ENCODE data around the gene KCNAB2.

KCNAB2 gene

DNA sequence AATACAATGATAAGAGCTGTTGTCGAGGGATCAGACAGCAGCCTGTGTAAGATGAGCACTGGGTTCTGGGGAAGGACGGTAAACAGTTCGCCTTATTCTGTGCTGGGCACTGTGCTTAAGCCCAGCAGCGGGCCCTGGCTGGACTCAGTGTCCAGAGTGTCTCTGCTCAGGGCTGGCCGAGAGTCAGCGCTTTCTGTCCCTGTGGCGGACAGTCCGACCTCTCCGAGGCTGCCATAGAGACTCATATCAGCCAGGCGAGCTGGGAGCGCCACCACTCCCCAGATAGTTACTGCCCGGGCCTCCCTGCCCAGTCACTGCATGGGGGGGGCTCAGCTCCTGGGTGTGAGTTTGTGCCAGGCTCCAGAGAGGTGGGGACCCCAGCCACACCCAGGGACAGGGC lies 38.8 kb upstream of the KCNAB2 start:
- TF ChIP-seq EZH2 (IDR thresholded peaks at IDR 0.05; ENCODE audit: borderline replicate concordance, low read length) = no peak
- TF ChIP-seq, protein P1, sequence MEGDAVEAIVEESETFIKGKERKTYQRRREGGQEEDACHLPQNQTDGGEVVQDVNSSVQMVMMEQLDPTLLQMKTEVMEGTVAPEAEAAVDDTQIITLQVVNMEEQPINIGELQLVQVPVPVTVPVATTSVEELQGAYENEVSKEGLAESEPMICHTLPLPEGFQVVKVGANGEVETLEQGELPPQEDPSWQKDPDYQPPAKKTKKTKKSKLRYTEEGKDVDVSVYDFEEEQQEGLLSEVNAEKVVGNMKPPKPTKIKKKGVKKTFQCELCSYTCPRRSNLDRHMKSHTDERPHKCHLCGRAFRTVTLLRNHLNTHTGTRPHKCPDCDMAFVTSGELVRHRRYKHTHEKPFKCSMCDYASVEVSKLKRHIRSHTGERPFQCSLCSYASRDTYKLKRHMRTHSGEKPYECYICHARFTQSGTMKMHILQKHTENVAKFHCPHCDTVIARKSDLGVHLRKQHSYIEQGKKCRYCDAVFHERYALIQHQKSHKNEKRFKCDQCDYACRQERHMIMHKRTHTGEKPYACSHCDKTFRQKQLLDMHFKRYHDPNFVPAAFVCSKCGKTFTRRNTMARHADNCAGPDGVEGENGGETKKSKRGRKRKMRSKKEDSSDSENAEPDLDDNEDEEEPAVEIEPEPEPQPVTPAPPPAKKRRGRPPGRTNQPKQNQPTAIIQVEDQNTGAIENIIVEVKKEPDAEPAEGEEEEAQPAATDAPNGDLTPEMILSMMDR (IDR thresholded peaks at IDR 0.05; ENCODE audit: low read length) = no peak
- H3K4me2 ChIP-seq (ENCODE audit: low read length) = no peak overlapping the region
- H3K79me2 ChIP-seq (ENCODE audit: insufficient read depth, low read length) = no peaks in the 10 kb centered on the region
- H2AFZ ChIP-seq (ENCODE audit: low read length) = no peak overlapping the region
- no peaks in the 10 kb centered on the region for H3K9me2 ChIP-seq (ENCODE audit: low read depth, low read length)
- H3K27ac ChIP-seq (ENCODE audit: low read depth, low read length, poor library complexity, severe bottlenecking) = no peak overlapping the region
- peaks cover 4% of the 10 kb centered on the region for H3K4me1 ChIP-seq (ENCODE audit: insufficient read depth, low read length, severe bottlenecking)
- H3K36me3 ChIP-seq (ENCODE audit: insufficient read depth, low read length) = 0 out of 2 replicates have a peak, but pooled peaks cover 5% of the 10 kb centered on the region
- no peaks in the 10 kb centered on the region for H4K20me1 ChIP-seq (ENCODE audit: insufficient read depth, low read length)
- H3K9ac ChIP-seq (ENCODE audit: low read length) = no peak overlapping the region
- no peak overlapping the region for H3K4me3 ChIP-seq (ENCODE audit: low read depth, low read length, poor library complexity, severe bottlenecking)
- no peaks in the 10 kb centered on the region for H3K9me3 ChIP-seq (ENCODE audit: low read length)
- H3F3A ChIP-seq (ENCODE audit: insufficient read depth, low read length) = no peaks in the 10 kb centered on the region
- H3K27me3 ChIP-seq (ENCODE audit: insufficient read depth, low read length) = no peaks in the 10 kb centered on the region

DNA sequence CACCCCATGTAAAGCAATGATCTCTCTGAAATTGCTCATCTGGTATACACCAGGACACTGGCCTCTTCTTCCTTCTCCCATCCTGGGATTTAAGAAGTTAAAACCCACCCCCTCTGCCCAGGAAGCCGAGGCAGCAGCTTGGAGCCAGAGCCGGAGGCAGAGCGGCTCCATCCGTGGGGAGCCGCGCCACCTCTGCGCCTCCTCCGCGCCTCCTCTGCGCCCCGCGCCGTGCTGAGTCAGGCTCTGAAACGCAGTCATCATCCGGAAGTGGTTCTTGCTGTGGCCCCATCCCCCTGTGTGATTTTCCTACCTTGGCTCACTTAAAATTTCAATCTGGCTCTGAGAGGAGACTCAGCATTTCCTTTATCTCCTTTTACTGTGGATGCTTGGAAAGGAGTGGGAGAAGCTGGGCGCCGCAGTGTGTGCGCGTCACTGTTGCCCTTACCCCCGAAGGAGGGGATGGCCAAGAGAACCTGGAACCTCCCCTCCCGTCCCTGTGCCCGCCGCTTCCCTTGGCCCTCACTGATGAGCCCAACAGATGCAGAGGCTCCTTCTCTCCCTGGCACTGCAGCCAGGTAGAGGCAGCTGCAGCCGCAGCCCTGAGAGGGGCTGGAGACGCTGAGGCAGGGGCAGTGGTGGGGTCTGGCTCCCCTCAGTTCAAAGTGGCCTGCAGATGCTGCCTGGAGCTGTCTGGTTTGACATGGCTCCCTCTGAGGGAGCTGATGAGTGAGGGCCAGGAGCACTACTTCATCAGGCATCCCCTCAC lies 38.2 kb upstream of the KCNAB2 start:
- Histone ChIP-seq H3F3A (ENCODE audit: insufficient read depth, low read length) (no peaks in the 10 kb centered on the region), H3K79me2 (ENCODE audit: insufficient read depth, low read length) (no peaks in the 10 kb centered on the region), H3K4me3 (ENCODE audit: low read depth, low read length, poor library complexity, severe bottlenecking) (no peak overlapping the region), H3K9me2 (ENCODE audit: low read depth, low read length) (no peaks in the 10 kb centered on the region), H3K4me2 (ENCODE audit: low read length) (no peak overlapping the region), H3K36me3 (ENCODE audit: insufficient read depth, low read length) (0 out of 2 replicates have a peak, but pooled peaks cover 5% of the 10 kb centered on the region), H3K27ac (ENCODE audit: low read depth, low read length, poor library complexity, severe bottlenecking) (no peak overlapping the region), H3K9ac (ENCODE audit: low read length) (no peak overlapping the region), H2AFZ (ENCODE audit: low read length) (no peak overlapping the region), H4K20me1 (ENCODE audit: insufficient read depth, low read length) (no peaks in the 10 kb centered on the region), H3K9me3 (ENCODE audit: low read length) (no peaks in the 10 kb centered on the region), H3K4me1 (ENCODE audit: insufficient read depth, low read length, severe bottlenecking) (no peaks in the 10 kb centered on the region), H3K27me3 (ENCODE audit: insufficient read depth, low read length) (no peaks in the 10 kb centered on the region)
- TF ChIP-seq, protein P1 (IDR thresholded peaks at IDR 0.05; ENCODE audit: low read length) = no peak
- TF ChIP-seq EZH2 (IDR thresholded peaks at IDR 0.05; ENCODE audit: borderline replicate concordance, low read length) = no peak

DNA sequence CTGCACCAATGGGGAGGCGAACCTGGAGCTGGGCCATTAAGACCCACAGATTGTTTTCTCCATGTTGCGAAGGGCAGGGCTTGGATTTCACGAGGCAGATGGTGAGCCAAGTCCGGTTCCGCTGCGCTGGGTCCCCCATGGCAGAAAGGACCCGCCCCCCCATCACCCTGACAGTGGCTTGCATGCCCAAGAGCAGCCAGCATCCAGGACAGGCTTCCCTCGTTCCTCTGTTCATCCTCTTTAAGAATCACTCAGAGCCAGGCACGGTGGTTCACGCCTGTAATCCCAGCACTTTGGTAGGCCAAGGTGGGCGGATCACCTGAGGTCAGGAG lies 37.6 kb upstream of the KCNAB2 start:
- no peak overlapping the region for H3K4me2 ChIP-seq (ENCODE audit: low read length)
- TF ChIP-seq, protein P1 (IDR thresholded peaks at IDR 0.05; ENCODE audit: low read length) = no peak
- TF ChIP-seq EZH2 (IDR thresholded peaks at IDR 0.05; ENCODE audit: borderline replicate concordance, low read length) = no peak
- H3K27ac ChIP-seq (ENCODE audit: low read depth, low read length, poor library complexity, severe bottlenecking) = no peak overlapping the region
- no peak overlapping the region for H3K9ac ChIP-seq (ENCODE audit: low read length)
- H3K4me3 ChIP-seq (ENCODE audit: low read depth, low read length, poor library complexity, severe bottlenecking) = no peak overlapping the region
- no peaks in the 10 kb centered on the region for H4K20me1 ChIP-seq (ENCODE audit: insufficient read depth, low read length)
- H3K79me2 ChIP-seq (ENCODE audit: insufficient read depth, low read length) = no peaks in the 10 kb centered on the region
- H3K9me2 ChIP-seq (ENCODE audit: low read depth, low read length) = no peaks in the 10 kb centered on the region
- no peaks in the 10 kb centered on the region for H3F3A ChIP-seq (ENCODE audit: insufficient read depth, low read length)
- no peaks in the 10 kb centered on the region for H3K27me3 ChIP-seq (ENCODE audit: insufficient read depth, low read length)
- H2AFZ ChIP-seq (ENCODE audit: low read length) = no peak overlapping the region
- 0 out of 2 replicates have a peak, but pooled peaks cover 5% of the 10 kb centered on the region for H3K36me3 ChIP-seq (ENCODE audit: insufficient read depth, low read length)
- H3K4me1 ChIP-seq (ENCODE audit: insufficient read depth, low read length, severe bottlenecking) = no peaks in the 10 kb centered on the region
- no peaks in the 10 kb centered on the region for H3K9me3 ChIP-seq (ENCODE audit: low read length)
